HepG2 (cell line): ENCODE data around the gene AGK. TPM values are rescaled to one million over a fixed set of nuclear protein-coding genes. Genes with fewer than 3 reads are reported as not detected.

Source experiments
- ATAC-seq: fragments of 200-7000 bp; cut with Tn5 transposase; 3 replicates; pipeline ENCODE4 v1.9.1; 2020; ENCODE audit warnings: mild to moderate bottlenecking, moderate library complexity
- BruUV-seq: library from RNA; stranded (reverse); fragments of 400-500 nt; replicated peaks from 2 replicates; lab custom pipeline; 2021; lab: Mats Ljungman, UMichigan
- CTCF ChIA-PET: fragments of 300-600 bp; formaldehyde crosslinking; extraction: SDS; loops from one replicate; lab custom pipeline; 2021; ENCODE audit warnings: low total read pairs, inconsistent platforms, low intra/inter-chr PET ratio; lab: Yijun Ruan, JAX
- POLR2A ChIA-PET: fragments of 350-600 bp; sonication (Branson Sonifier 250); formaldehyde crosslinking; loops from one replicate; lab custom pipeline; 2020; ENCODE audit warnings: antibody characterized with exemption, inconsistent platforms; lab: Yijun Ruan, JAX
- DNase-seq: peaks from one replicate; pipeline ENCODE4 v3.0.0-alpha.2; 2015; ENCODE audit warnings: low spot score
- FAIRE-seq: peaks from 3 replicates; lab custom pipeline; 2011; peaks lifted over from hg19 to GRCh38; lab: Jason Lieb, UNC
- H2AFZ ChIP-seq: one replicate; pipeline ENCODE4 v1.6.1; 2011; ENCODE audit warnings: low read length, inconsistent platforms
- H3K27ac ChIP-seq: fragments of 300-600 bp; 3 replicates; pipeline ENCODE4 v1.8.0; 2011; ENCODE audit warnings: mixed run types, mild to moderate bottlenecking, mixed read lengths, low read length, inconsistent platforms; ENCODE audit not compliant: insufficient read depth; ENCODE audit errors: extremely low read length
- H3K27me3 ChIP-seq, 2 experiments: fragments of 200-600 bp in 1 of 2; 2 replicates in 1 of 2; 3 replicates in 1 of 2; pipeline versions ENCODE4 v1.6.0 to v1.8.0; 2011; ENCODE audit warnings: low read length in 2 of 2, mild to moderate bottlenecking in 2 of 2, moderate library complexity in 2 of 2, inconsistent platforms in 1 of 2; ENCODE audit not compliant: insufficient read depth in 2 of 2, control insufficient read depth in 1 of 2
- H3K36me3 ChIP-seq, 2 experiments: fragments of 200-600 bp in 1 of 2; replicated peaks in 1 of 2; 2 replicates in 1 of 2; 3 replicates in 1 of 2; pipeline versions ENCODE4 v1.5.1 to v1.8.0; 2011; ENCODE audit warnings: low read length in 2 of 2, inconsistent platforms in 1 of 2; ENCODE audit not compliant: insufficient read depth in 2 of 2, control insufficient read depth in 1 of 2
- H3K4me1 ChIP-seq: 2 replicates; pipeline ENCODE4 v1.5.1; 2012; ENCODE audit warnings: low read length, inconsistent platforms; ENCODE audit not compliant: insufficient read depth
- H3K4me2 ChIP-seq: 2 replicates; pipeline ENCODE4 v1.6.0; 2011; ENCODE audit warnings: low read depth, low read length, inconsistent platforms
- H3K4me3 ChIP-seq, 3 experiments: fragments of 200-600 bp in 1 of 3; sonication (generic), shearing (Covaris generic) in 1 of 3; replicated peaks in 1 of 3; 2 replicates each; pipeline ENCODE4 v1.5.1; 2011 to 2016; ENCODE audit warnings: low read length in 3 of 3, inconsistent platforms in 2 of 3, low read depth in 2 of 3, mild to moderate bottlenecking in 2 of 3, control low read depth in 1 of 3, mixed read lengths in 1 of 3; ENCODE audit not compliant: insufficient read depth in 1 of 3
- H3K79me2 ChIP-seq: one replicate; pipeline ENCODE4 v1.6.1; 2011; ENCODE audit warnings: low read length, inconsistent platforms; ENCODE audit not compliant: insufficient read depth
- H3K9ac ChIP-seq: 2 replicates; pipeline ENCODE4 v1.6.0; 2011; ENCODE audit warnings: mild to moderate bottlenecking, low read depth, low read length, inconsistent platforms; ENCODE audit not compliant: insufficient read depth
- H3K9me3 ChIP-seq: 2 replicates; pipeline ENCODE4 v1.5.1; 2012; ENCODE audit warnings: mild to moderate bottlenecking, low read length
- H4K20me1 ChIP-seq: 2 replicates; pipeline ENCODE4 v1.6.0; 2011; ENCODE audit warnings: inconsistent platforms, mild to moderate bottlenecking, low read length, moderate library complexity; ENCODE audit not compliant: insufficient read depth
- BCLAF1 ChIP-seq: fragments of 450-650 bp; IDR thresholded peaks from 2 replicates; pipeline ENCODE4 v1.6.1; 2017; ENCODE audit warnings: mild to moderate bottlenecking
- CENPX ChIP-seq: sonication (generic); formaldehyde crosslinking; IDR thresholded peaks from 2 replicates; pipeline ENCODE4 v1.9.0; 2021; ENCODE audit warnings: mild to moderate bottlenecking, missing genetic modification reagents, moderate library complexity
- FOSL2 ChIP-seq: sonication (generic); formaldehyde crosslinking; IDR thresholded peaks from 2 replicates; pipeline ENCODE4 v1.4.0; 2020; ENCODE audit warnings: missing genetic modification reagents
- MEIS2 ChIP-seq: sonication (generic); formaldehyde crosslinking; IDR thresholded peaks from 2 replicates; pipeline ENCODE4 v1.9.0; 2021; ENCODE audit warnings: mild to moderate bottlenecking, missing genetic modification reagents
- RBM22 ChIP-seq: fragments of 200-400 bp; formaldehyde crosslinking; optimal IDR thresholded peaks from 2 replicates; pipeline ENCODE3; 2017; ENCODE audit warnings: mild to moderate bottlenecking, low read length, moderate library complexity
- RFX1 ChIP-seq: fragments of 450-650 bp; IDR thresholded peaks from 2 replicates; pipeline ENCODE4 v1.6.1; 2017
- SNAPC5 ChIP-seq: sonication (generic); formaldehyde crosslinking; IDR thresholded peaks from 2 replicates; pipeline ENCODE4 v1.8.1; 2023; ENCODE audit warnings: mild to moderate bottlenecking, missing genetic modification reagents, borderline replicate concordance
- ZNF232 ChIP-seq: sonication (generic); formaldehyde crosslinking; IDR thresholded peaks from 2 replicates; pipeline ENCODE4 v1.4.0; 2020; ENCODE audit warnings: missing genetic modification reagents, borderline replicate concordance
- ZNF550 ChIP-seq: sonication (generic); formaldehyde crosslinking; IDR thresholded peaks from 2 replicates; pipeline ENCODE4 v1.4.0; 2020; ENCODE audit warnings: mild to moderate bottlenecking, missing genetic modification reagents, borderline replicate concordance
- ZNF775 ChIP-seq: sonication (generic); formaldehyde crosslinking; IDR thresholded peaks from 2 replicates; pipeline ENCODE4 v1.4.0; 2020; ENCODE audit warnings: missing genetic modification reagents, mild to moderate bottlenecking, moderate library complexity, borderline replicate concordance
- ZNF792 ChIP-seq: IDR thresholded peaks from 2 replicates; pipeline ENCODE4 v1.6.1; 2016
- WGBS: methylation state at CpG from one replicate; pipeline ENCODE4 v1.1.6; 2017; ENCODE audit warnings: low lambda C conversion rate; 5-methylcytosine and 5-hydroxymethylcytosine counted together
- in situ Hi-C: cut with HindIII; loops from 2 replicates; pipeline ENCODE4 v1.10.0; 2017; ENCODE audit warnings: low pct_unique_long_range_greater_than_20kb; ENCODE audit not compliant: extremely low pct_ligation_motif_present
- intact Hi-C: fragments of 100-400 bp; cut with micrococcal nuclease; formaldehyde crosslinking; loops from one replicate; pipeline ENCODE4 v1.10.0; 2022; ENCODE audit not compliant: unreplicated experiment
- polyA plus RNA-seq, 8 experiments: library from polyadenylated mRNA; depleted of rRNA in 3 of 8; stranded (reverse) in 7 of 8; unstranded in 1 of 8; fragments of >200 nt; fragmentation: Illumina TruSeq in 4 of 8; extraction: Trizol in 4 of 8; gene quantifications; 2 replicates each; pipeline versions ENCODE4 v1.2.1 to v1.2.3, GENCODE V29; 2011 to 2016; ENCODE audit warnings: low read depth in 4 of 8, missing spikeins in 1 of 8, mixed read lengths in 1 of 8; ENCODE audit not compliant: insufficient read depth in 1 of 8
- total RNA-seq, 5 experiments: library from RNA; depleted of rRNA; stranded (reverse); fragments of >200 nt; fragmentation: Illumina TruSeq; extraction: Trizol; gene quantifications; 2 replicates each; pipeline ENCODE4 v1.2.3, GENCODE V29; 2016; ENCODE audit warnings: low read depth in 1 of 5
- TF ChIP-seq, protein P1 (sequence below): sonication (generic); formaldehyde crosslinking; conservative IDR thresholded peaks from 2 replicates; pipeline ENCODE4 v1.8.0; 2022; ENCODE audit warnings: mild to moderate bottlenecking, moderate library complexity, missing genetic modification reagents
- TF ChIP-seq, protein P2 (sequence below), 2 experiments: fragments of 450-650 bp in 1 of 2; sonication (generic) in 1 of 2; formaldehyde crosslinking; IDR thresholded peaks; 2 replicates each; pipeline versions ENCODE4 v1.5.0 to v1.8.0; 2020 to 2022; ENCODE audit warnings: mild to moderate bottlenecking in 1 of 2, missing genetic modification reagents in 1 of 2

AGK gene
- total and polyA plus RNA-seq, 2 of the 13 experiments (the other 11 are each of a cell fraction or from before 2014, with no cell fraction given): 23.7 to 30.1 TPM

- BruUV-seq: no TSS peak
- TF ChIP-seq MEIS2 (CRISPR knock-in tag) (no peak), RBM22 (peak; percentile 20)
- CTCF ChIA-PET: no interaction called here
- Histone ChIP-seq H3K27me3 (no peaks in the 10 kb centered on the region), H3K36me3 (peaks cover 7 to 8% of the 10 kb centered on the region in 2 experiments; a peak in 3 of 5 replicates), H3K4me2 (no peak overlapping the region), H2AFZ (no peak overlapping the region), H3K79me2 (no peaks in the 10 kb centered on the region), H4K20me1 (no peaks in the 10 kb centered on the region; the same call in 1 of the 2 replicates), H3K27ac (no peak overlapping the region), H3K9me3 (no peaks in the 10 kb centered on the region), H3K4me1 (no peaks in the 10 kb centered on the region), H3K9ac (no peak overlapping the region), H3K4me3 (no peak overlapping the region)
- DNase-seq: no peak
- intact Hi-C loops: loop anchor here (5.0 kb wide), 1 partner anchor 634 kb away; no protein-coding TSS in a partner anchor
- 95% methylated on average over 9 of the region's 9 CpGs for WGBS
- FAIRE-seq: no peak
- no peak for ATAC-seq
- in situ Hi-C loops: loop anchor here (10.0 kb wide), 1 partner anchor 83 kb away; the partner anchor contains the start of gene SSBP1
- POLR2A ChIA-PET: no interaction called here
Observed at GRCh38 chr7:141651417-141651816, 100.2 kb downstream of the AGK start.

GRCh38 chr7:141652691-141653090 is 101.5 kb downstream of the AGK start:
- Histone ChIP-seq H3K36me3 (peaks cover 7 to 8% of the 10 kb centered on the region in 2 experiments; a peak in 3 of 5 replicates), H3K4me2 (no peak overlapping the region), H4K20me1 (no peaks in the 10 kb centered on the region; the same call in 1 of the 2 replicates), H3K4me1 (no peaks in the 10 kb centered on the region), H3K9me3 (no peaks in the 10 kb centered on the region), H3K79me2 (no peaks in the 10 kb centered on the region), H3K9ac (no peak overlapping the region), H3K27ac (no peak overlapping the region), H3K4me3 (no peak overlapping the region), H2AFZ (no peak overlapping the region), H3K27me3 (no peaks in the 10 kb centered on the region)
- WGBS: 100% methylated on average over 1 of the region's 3 CpGs
- CTCF ChIA-PET: no interaction called here
- in situ Hi-C loops (loop anchor here (10.0 kb wide), 1 partner anchor 82 kb away; the partner anchor contains the start of gene SSBP1), intact Hi-C loops (loop anchor here (5.0 kb wide), 1 partner anchor 635 kb away; no protein-coding TSS in a partner anchor)
- ATAC-seq (no peak), DNase-seq (no peak), FAIRE-seq (no peak)
- POLR2A ChIA-PET: no interaction called here
- BruUV-seq: no TSS peak
- TF ChIP-seq, protein P1, sequence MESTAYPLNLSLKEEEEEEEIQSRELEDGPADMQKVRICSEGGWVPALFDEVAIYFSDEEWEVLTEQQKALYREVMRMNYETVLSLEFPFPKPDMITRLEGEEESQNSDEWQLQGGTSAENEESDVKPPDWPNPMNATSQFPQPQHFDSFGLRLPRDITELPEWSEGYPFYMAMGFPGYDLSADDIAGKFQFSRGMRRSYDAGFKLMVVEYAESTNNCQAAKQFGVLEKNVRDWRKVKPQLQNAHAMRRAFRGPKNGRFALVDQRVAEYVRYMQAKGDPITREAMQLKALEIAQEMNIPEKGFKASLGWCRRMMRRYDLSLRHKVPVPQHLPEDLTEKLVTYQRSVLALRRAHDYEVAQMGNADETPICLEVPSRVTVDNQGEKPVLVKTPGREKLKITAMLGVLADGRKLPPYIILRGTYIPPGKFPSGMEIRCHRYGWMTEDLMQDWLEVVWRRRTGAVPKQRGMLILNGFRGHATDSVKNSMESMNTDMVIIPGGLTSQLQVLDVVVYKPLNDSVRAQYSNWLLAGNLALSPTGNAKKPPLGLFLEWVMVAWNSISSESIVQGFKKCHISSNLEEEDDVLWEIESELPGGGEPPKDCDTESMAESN (CRISPR knock-in tag): no peak
- TF ChIP-seq ZNF550 (CRISPR knock-in tag) (no peak), ZNF792 (no peak), ZNF775 (no peak), SNAPC5 (CRISPR knock-in tag) (no peak), CENPX (CRISPR knock-in tag) (no peak), ZNF232 (CRISPR knock-in tag) (no peak), RFX1 (no peak), FOSL2 (CRISPR knock-in tag) (no peak), BCLAF1 (no peak)
- TF ChIP-seq, protein P2, sequence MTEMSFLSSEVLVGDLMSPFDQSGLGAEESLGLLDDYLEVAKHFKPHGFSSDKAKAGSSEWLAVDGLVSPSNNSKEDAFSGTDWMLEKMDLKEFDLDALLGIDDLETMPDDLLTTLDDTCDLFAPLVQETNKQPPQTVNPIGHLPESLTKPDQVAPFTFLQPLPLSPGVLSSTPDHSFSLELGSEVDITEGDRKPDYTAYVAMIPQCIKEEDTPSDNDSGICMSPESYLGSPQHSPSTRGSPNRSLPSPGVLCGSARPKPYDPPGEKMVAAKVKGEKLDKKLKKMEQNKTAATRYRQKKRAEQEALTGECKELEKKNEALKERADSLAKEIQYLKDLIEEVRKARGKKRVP (CRISPR knock-in tag; IDR thresholded peaks at IDR 0.05): no peak
